ENCODE data around the gene FAT2.
A peak's percentile ranks its signal among the peaks of the same experiment; 100 is the strongest.

Gene FAT2

GRCh38 chr5:151598984-151599383 is 7.9 kb upstream of the FAT2 start:
- Histone ChIP-seq H3K9me3 (ENCODE audit: insufficient read depth, low read length) (no peaks in the 10 kb centered on the region), H3K9ac (ENCODE audit: low read length) (no peak overlapping the region), H3K27ac (ENCODE audit: low read length) (no peak overlapping the region), H3K79me2 (ENCODE audit: low read length) (no peaks in the 10 kb centered on the region), H3K27me3 (ENCODE audit: low read depth, low read length) (0 out of 2 replicates have a peak, but pooled peaks cover 4% of the 10 kb centered on the region), H3K4me1 (ENCODE audit: low read length) (peaks cover 16% of the 10 kb centered on the region), H2AFZ (ENCODE audit: low read depth, low read length) (peak overlapping the region; percentile 61), H4K20me1 (ENCODE audit: insufficient read depth, low read length) (no peaks in the 10 kb centered on the region), H3K4me3 (ENCODE audit: low read length) (no peak overlapping the region), H3K4me2 (ENCODE audit: low read length) (peak overlapping the region; percentile 24; the same call in 1 of the 2 replicates), H3K36me3 (replicated peaks; ENCODE audit: low read depth, low read length) (no peaks in the 10 kb centered on the region)
- TF ChIP-seq CTCF (IDR thresholded peaks at IDR 0.05; ENCODE audit: low read depth, low read length) = no peak
- no peak for TF ChIP-seq EZH2phosphoT487 (IDR thresholded peaks at IDR 0.05; ENCODE audit: low read depth)

GRCh38 chr5:151598549-151598948 is 7.4 kb upstream of the FAT2 start:
- Histone ChIP-seq H3K4me2 (ENCODE audit: low read length) (peak overlapping the region; percentile 24; the same call in 1 of the 2 replicates), H3K79me2 (ENCODE audit: low read length) (no peaks in the 10 kb centered on the region), H3K27me3 (ENCODE audit: low read depth, low read length) (0 out of 2 replicates have a peak, but pooled peaks cover 4% of the 10 kb centered on the region), H3K4me1 (ENCODE audit: low read length) (peaks cover 17% of the 10 kb centered on the region), H3K9me3 (ENCODE audit: insufficient read depth, low read length) (no peaks in the 10 kb centered on the region), H3K36me3 (replicated peaks; ENCODE audit: low read depth, low read length) (no peaks in the 10 kb centered on the region), H3K4me3 (ENCODE audit: low read length) (no peak overlapping the region), H2AFZ (ENCODE audit: low read depth, low read length) (peak overlapping the region; percentile 61), H3K27ac (ENCODE audit: low read length) (no peak overlapping the region), H4K20me1 (ENCODE audit: insufficient read depth, low read length) (no peaks in the 10 kb centered on the region), H3K9ac (ENCODE audit: low read length) (no peak overlapping the region)
- TF ChIP-seq CTCF (IDR thresholded peaks at IDR 0.05; ENCODE audit: low read depth, low read length) = no peak
- TF ChIP-seq EZH2phosphoT487 (IDR thresholded peaks at IDR 0.05; ENCODE audit: low read depth) = no peak

GRCh38 chr5:151597749-151598148 is 6.6 kb upstream of the FAT2 start:
- no peaks in the 10 kb centered on the region for H3K36me3 ChIP-seq (replicated peaks; ENCODE audit: low read depth, low read length)
- H3K4me2 ChIP-seq (ENCODE audit: low read length) = no peak overlapping the region
- TF ChIP-seq CTCF (IDR thresholded peaks at IDR 0.05; ENCODE audit: low read depth, low read length) (no peak), EZH2phosphoT487 (IDR thresholded peaks at IDR 0.05; ENCODE audit: low read depth) (no peak)
- H4K20me1 ChIP-seq (ENCODE audit: insufficient read depth, low read length) = no peaks in the 10 kb centered on the region
- H2AFZ ChIP-seq (ENCODE audit: low read depth, low read length) = no peak overlapping the region
- H3K4me3 ChIP-seq (ENCODE audit: low read length) = no peak overlapping the region
- H3K27ac ChIP-seq (ENCODE audit: low read length) = no peak overlapping the region
- H3K27me3 ChIP-seq (ENCODE audit: low read depth, low read length) = 0 out of 2 replicates have a peak, but pooled peaks cover 2% of the 10 kb centered on the region
- peaks cover 25% of the 10 kb centered on the region for H3K4me1 ChIP-seq (ENCODE audit: low read length)
- no peaks in the 10 kb centered on the region for H3K79me2 ChIP-seq (ENCODE audit: low read length)
- H3K9ac ChIP-seq (ENCODE audit: low read length) = no peak overlapping the region
- H3K9me3 ChIP-seq (ENCODE audit: insufficient read depth, low read length) = no peaks in the 10 kb centered on the region

- Histone ChIP-seq H3K9me3 (ENCODE audit: insufficient read depth, low read length) (no peaks in the 10 kb centered on the region), H3K27me3 (ENCODE audit: low read depth, low read length) (no peaks in the 10 kb centered on the region), H3K4me1 (ENCODE audit: low read length) (peaks cover 33% of the 10 kb centered on the region), H4K20me1 (ENCODE audit: insufficient read depth, low read length) (no peaks in the 10 kb centered on the region), H3K4me2 (ENCODE audit: low read length) (no peak overlapping the region), H3K4me3 (ENCODE audit: low read length) (no peak overlapping the region), H3K9ac (ENCODE audit: low read length) (no peak overlapping the region), H3K27ac (ENCODE audit: low read length) (no peak overlapping the region), H2AFZ (ENCODE audit: low read depth, low read length) (no peak overlapping the region), H3K79me2 (ENCODE audit: low read length) (no peaks in the 10 kb centered on the region), H3K36me3 (replicated peaks; ENCODE audit: low read depth, low read length) (no peaks in the 10 kb centered on the region)
- TF ChIP-seq CTCF (IDR thresholded peaks at IDR 0.05; ENCODE audit: low read depth, low read length) (no peak), EZH2phosphoT487 (IDR thresholded peaks at IDR 0.05; ENCODE audit: low read depth) (no peak)
These were observed 5.9 kb upstream of the FAT2 start for GRCh38 chr5:151596828-151597539.
